MV-4-11 (cell line): Measurements from ENCODE around the gene SSR4.

Experiments
- DNase-seq: peaks from one replicate; lab custom pipeline; 2025; lab: John Stamatoyannopoulos, UW

Gene SSR4

DNA sequence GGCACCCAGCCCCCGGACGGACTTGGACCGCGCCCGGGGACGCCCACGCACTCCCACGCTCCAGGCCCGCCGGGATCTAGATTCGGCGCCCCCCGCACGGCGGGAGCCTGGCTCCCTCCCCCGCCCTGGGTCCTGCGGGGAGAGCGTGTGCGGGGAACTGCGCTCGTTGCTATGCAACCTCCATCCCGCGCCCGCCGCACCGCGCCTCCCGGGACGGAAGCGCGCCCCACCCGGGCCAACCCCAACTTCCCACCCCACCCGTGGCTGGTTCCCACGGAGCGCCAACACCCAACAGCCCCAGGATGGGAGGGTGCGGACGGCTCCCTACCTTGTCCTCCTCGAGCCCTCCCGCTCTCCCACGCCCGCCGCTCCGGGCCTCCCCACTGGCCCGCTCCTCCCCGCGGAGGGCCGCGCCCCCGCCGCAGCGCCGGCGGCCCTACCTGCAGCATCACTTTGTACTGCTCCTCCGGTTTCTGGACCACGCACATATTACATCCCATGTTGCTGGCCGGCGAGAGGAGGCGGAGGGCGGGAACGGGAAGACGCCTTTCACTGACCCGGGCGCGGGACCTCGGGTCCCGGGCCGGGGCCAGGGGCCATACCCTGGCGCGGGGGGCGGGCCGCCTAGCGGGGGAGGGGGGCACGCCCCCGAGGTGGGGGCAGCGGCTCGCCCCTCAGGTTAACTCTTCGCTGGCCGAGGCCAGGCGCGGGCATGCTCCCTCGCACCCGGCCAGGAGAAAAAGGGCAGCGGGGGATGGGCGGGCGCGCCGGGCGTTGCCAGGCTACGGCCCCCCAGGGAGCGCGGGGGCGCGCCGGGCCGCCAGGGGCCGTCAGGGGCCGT is 35.6 kb downstream of the SSR4 start, which contains the start of gene PDZD4:
Gene PDZD4, minus strand, starts transcription at position 746 of the 841 bp plus-strand sequence. Its CDS starts 246 bp downstream, at position 500.
- no peak for DNase-seq

DNA sequence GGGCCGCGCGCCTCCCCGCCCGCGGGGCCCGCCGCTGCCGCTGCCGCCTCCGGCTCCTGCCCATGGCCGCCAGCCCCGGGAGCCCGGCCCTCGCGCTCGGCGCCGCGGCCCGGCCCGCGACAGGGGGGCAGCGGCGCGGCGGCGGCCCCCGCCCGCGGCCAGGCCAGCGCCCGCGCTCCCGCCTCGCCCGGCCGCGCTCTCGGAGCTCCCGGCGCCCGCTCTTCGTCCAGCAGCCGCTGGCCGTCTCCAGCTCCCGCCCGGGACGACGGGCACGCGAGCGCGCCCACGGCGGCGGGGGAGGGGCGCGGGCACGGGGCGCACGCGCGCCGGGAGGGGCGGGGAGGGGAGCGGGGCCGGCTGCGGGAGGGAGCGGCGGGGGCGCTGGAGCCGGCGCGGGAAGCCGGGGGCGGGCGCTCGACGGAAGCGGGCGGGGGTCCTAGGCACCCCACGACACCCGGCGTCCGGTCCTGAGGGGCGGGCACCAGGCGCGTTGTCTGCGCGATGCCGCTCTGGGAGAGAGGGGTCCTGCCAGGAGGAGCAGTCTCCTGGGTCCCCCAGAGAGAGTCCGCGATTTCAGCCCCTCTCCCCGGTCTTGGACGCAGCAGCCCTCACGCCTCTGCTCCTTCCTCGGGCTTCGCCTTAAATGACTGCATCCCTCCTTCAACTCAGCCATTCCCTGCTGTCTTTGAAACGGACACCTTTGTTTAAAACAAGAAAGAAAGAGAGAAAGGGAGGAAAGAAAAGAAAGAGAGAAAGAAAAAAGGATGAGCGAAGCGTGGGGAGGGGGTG is 36.4 kb downstream of the SSR4 start:
- no peak for DNase-seq

DNA sequence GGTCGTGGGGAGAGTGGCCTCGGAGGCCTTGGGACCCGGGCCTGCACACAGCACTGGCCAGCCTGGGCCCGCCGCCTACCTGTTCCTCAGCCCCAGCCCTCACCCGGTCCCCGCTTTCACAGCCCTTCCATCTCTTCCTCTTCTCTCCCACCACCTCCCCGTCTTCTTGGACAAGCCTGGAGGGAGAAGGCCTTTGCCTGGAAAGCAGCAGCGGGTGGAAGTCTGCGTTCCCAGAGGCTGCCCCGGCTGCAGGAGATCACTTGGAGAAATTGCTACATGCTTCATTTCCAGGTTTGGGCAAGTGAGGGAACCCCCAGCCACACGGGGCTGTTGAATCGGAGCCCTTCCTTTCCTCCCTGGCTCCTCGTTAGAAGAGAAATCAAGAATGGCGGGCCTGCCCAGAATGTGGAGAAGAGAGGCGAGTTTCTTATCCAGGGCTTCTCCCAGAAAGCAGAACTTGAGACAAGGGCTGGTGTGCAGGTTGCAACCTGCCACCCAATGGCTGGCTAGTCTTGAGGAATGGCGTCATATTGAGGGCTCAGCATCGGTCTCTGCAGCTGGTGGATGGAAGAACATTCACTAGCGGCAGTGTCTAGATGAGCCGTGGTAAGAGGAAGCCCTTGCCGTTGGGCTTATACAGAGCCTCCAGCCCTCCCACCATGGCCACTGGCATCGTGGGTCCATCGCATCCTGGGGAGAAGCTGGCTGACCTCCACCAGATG is 37.1 kb downstream of the SSR4 start:
- DNase-seq, result peak; percentile 63

DNA sequence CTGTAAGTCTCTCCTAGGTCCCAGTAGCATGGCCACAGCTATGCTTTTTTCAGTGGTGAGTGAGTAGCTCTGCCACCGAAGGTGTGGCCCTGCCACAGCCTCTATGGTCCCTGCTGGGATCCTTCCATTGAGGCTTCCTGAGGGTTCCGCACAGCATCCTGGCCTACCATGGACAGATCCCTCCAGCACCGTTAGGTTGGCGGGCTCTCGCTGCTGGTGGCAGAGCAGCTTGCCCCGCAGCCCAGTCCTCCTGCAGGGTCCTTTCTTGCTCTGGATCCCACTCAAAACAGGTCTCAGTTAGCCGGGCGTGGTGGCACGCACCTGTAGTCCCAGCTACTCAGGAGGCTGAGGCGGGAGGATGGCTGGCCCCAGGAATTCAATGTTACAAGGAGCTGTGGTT is 38.3 kb downstream of the SSR4 start:
- no peak for DNase-seq

DNA sequence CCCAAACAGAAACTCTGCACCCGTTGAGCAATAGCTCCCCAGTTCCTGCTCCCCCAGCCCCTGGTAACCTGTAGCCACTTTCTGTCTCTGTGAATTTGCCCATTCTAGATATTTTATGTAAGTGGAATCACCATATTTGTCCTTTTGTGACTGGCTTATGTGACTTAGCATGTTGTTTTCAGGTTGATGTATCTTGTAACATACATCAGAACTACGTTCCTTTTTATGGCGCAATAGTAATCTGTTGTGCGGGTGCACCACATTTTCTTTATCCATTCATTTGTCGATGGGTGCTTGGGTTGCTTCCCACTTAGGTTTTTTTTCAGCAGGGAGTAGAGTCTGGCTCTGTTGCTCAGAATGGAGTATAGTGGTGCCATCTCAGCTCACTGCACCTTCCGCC is 42.5 kb downstream of the SSR4 start:
- DNase-seq, result peak; percentile 3

DNA sequence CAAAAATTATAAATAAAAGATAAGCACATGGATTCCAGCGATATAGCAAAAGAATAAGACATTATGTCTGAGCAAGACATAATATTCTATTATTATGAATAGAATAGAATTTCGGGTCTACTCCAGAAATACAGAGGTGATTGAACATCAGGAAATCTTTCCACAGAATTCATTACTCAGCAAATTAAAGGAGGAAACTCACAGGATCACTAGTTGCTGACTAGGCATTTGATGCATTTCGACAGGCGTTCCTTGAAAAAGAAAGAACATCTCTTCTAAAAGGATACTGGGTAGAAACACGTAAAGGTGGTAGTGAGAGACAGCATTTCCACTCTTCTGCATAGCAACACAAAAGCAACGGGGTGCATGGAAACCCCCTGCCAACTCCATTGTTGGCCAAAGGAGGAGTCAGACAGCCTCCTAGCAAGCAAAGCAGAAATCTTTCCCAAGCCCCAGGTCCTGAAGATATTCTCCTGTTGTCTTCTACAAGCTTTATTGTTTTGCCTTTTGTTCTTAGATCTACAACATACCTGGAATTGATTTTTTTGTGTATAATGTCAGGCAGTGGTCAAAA is 50.1 kb downstream of the SSR4 start:
- DNase-seq, result no peak

DNA sequence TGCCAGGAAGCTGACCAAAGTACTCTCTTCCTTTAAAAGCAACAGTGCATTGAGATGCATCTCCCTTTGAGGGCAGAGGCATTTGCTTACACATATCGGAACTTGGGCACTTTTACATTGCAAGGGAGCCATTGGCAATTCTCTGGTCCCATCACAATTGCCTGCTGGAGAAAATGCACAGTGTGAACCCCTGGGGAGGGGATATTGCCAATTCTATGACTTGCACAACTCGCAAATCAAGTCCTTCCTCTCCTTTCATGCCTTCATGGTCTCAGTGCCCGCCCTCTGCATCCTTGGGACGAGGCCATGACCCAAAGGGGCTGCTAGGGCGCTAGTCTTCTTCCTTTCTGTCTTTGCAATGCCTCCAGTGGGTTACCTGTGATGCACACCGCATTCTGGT is 50.7 kb downstream of the SSR4 start:
- no peak for DNase-seq

DNA sequence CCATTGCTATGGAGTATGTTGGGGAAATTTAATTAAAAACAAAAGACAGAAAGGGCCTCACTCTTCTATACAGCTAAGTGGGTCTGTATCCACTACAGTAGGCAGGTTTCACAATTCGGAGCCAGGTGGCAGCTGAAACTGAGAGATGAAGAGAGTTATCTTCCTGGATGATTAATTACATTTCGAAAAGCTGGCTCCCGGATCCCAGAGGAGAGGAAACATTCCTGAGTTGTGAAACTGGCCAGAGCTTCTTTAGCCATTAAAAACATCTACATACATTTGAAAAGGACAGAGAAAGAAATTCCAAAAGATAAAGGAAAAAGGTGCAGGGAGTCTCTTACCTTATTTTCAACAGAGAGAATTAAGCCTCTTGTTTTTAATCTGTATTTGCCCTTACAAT is 51.4 kb downstream of the SSR4 start:
- no peak for DNase-seq
